GM12874 (cell line): ENCODE measurements around the gene STX1A.
A peak's percentile ranks its signal among the peaks of the same experiment; 100 is the strongest.

Experiments used
- CTCF ChIP-seq: IDR thresholded peaks from 2 replicates; pipeline ENCODE4 v1.5.1; 2011; ENCODE audit warnings: low read depth, mild to moderate bottlenecking, control low read depth, low read length, moderate library complexity; ENCODE audit not compliant: insufficient read depth

The STX1A gene

GRCh38 chr7:73739387-73739767 lies 19.9 kb upstream of the STX1A start:
- TF ChIP-seq CTCF, result no peak

DNA sequence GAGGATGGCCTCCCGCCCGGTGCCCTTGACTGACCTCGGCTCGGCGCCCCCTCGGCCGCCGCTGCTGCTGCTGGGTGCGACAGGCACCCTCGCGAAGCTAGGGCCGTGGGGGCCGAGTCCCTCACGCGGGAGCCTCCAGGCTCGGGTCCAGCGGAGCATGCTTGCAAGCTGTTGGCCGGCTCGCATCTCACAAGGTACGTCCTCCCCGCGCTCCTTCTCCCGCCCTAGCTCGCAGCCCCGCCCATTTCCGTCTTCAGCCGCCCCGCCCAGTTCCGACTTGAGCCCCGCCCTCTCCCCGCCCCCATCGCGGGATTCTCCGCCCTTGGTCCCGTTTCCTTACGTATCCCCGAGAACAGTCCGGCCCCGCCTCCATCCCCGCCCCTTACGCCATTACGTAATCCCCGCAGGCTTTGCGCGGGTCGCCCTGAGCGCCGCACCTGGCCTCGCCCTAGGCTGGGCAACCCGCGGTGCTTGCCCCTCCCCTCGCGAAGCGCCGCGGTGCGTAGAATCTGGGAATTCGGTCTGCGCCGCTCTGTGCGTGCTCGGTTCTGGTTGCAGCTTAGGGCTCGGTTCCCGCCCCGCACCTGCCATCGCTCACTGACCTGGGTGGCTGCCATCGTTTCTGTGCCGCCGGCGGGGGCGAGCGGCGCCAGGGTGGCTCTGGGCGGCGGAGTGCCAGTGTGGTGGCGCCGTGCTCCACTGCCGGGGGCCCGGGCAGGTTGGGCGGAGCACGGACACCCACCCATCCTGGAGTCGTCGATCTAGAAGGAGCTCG lies 19.3 kb upstream of the STX1A start, which contains the start of gene ABHD11:
TSS of gene ABHD11 (minus strand) at position 191 of the 775 bp plus-strand sequence. CDS start at position 159, 32 bp downstream.
- no peak for TF ChIP-seq CTCF

- no peak for TF ChIP-seq CTCF
These were observed 18.7 kb upstream of the STX1A start for GRCh38 chr7:73738220-73738611.

DNA sequence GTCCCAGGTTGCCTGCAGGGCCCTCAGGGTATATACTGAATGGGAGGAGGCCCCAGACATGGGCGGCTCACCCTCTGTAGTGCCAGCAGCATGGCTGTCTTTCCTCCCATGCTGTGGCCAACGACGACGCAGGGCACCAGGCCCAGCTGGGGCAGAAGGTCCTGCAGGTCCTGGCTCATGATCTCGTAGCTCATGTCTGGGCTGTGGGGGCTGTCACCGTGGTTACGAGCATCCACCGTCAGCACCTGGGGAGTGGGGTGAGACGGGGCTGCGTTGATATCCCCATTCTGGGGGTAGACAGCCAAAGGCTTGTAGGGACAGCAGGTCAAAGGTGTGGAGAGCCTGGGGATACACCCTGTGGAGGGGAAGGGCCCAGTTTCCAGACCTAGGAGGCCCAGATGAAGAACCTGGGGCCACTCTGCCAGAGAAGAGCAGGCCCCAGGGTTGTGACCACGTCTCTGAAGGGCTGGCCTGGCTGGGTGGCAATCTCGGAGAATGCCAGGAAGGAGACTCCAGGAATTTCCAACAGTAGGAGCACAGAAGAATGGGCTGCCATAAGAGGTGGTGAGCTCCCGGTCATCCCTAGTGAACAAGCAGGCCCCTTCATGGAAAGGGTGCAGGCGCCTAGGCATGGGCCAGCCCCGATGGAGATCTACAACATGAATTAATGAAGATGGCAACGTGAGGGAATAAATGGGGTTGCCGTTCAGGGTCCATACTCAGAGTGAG lies 18.2 kb upstream of the STX1A start:
- no peak for TF ChIP-seq CTCF

GRCh38 chr7:73736885-73737284 lies 17.4 kb upstream of the STX1A start:
- no peak for TF ChIP-seq CTCF

GRCh38 chr7:73735528-73735905 lies 16.0 kb upstream of the STX1A start:
- TF ChIP-seq CTCF, result no peak

GRCh38 chr7:73734619-73735527 lies 15.4 kb upstream of the STX1A start:
- TF ChIP-seq CTCF, result peak; percentile 93
